Measurements from ENCODE around the gene QRICH2.
"Not testable (repeated sequence)": the region's sequence is repeated elsewhere in the genome, so short reads cannot be mapped to it uniquely, and the experiment has no call there.

Gene QRICH2

DNA sequence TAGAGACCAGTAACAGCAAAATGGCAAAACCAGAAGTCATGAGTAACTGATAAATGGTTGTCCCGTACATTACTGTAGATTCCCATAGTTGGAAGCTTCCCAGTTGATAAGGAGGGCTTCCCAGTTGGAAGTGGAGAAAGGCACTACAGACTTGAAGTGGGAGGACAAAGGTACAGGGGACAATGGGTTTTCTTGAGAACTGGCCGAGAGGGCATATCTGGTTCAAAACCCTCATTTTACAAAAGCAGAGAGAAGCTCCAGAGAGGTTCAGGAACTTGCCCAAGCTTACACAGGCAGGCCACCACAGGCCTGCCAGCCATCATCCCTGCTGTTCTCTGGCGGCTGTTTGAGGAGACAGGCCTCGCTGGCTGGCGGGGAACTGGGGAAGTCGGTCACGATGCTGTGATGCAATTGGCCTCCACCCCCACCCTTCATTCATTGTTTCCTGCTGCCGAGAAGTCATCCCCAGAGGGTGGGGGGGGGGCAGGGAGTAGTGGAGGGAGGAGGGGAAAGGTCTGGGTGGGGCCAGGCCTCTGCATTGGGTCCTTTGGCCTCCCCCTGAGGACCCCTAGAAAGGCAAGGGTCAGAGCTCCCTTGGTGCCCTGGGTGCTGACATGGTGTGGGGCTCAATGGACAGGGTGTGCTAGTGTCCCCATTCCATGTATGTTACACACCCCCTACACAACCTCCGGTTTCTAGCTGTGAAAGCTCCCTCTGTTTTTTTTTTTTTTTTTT, 39.9 kb downstream of the QRICH2 start:
- H3K4me3 ChIP-seq (ENCODE audit: low read length), result peak overlapping the region; percentile 78; the same call in 1 of the 2 replicates
- no peak for TF ChIP-seq ZNF274 (IDR thresholded peaks at IDR 0.05; ENCODE audit: low read depth, low read length)

- peak overlapping the region; percentile 78; the same call in 1 of the 2 replicates for H3K4me3 ChIP-seq (ENCODE audit: low read length)
Measured at GRCh38 chr17:76267581-76268001, 40.5 kb downstream of the QRICH2 start.

DNA sequence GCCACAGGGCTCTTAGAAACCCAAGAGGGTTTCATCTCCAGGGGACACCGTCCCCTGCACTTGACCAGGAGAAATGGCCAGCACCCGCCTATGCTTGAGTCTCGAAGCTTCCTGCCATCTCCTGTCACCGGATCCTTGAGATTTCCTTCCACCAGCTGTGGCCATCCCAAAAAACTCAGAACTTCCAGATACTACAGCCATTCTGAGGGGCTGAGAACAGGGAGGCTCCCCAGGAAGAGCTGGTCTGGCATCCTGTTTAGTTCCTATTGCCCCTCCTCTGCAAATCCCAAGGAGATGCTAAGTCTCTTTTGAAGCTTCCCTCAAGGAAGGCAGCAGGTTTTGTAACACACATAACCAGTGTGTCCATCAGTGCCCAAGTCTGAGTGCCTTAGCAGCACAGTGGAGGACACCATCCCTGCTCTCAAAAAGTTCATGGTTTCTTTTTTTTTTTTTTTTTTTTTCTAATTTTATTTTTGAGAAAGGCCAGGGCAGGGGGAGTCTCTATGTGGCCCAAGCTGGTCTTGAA, 41.0 kb downstream of the QRICH2 start:
- no peak for TF ChIP-seq ZNF274 (IDR thresholded peaks at IDR 0.05; ENCODE audit: low read depth, low read length)
- peak overlapping the region; percentile 78 for H3K4me3 ChIP-seq (ENCODE audit: low read length)

GRCh38 chr17:76266244-76266938, 41.7 kb downstream of the QRICH2 start:
- no peak for TF ChIP-seq ZNF274 (IDR thresholded peaks at IDR 0.05; ENCODE audit: low read depth, low read length)
- H3K4me3 ChIP-seq (ENCODE audit: low read length), result peak overlapping the region; percentile 78

DNA sequence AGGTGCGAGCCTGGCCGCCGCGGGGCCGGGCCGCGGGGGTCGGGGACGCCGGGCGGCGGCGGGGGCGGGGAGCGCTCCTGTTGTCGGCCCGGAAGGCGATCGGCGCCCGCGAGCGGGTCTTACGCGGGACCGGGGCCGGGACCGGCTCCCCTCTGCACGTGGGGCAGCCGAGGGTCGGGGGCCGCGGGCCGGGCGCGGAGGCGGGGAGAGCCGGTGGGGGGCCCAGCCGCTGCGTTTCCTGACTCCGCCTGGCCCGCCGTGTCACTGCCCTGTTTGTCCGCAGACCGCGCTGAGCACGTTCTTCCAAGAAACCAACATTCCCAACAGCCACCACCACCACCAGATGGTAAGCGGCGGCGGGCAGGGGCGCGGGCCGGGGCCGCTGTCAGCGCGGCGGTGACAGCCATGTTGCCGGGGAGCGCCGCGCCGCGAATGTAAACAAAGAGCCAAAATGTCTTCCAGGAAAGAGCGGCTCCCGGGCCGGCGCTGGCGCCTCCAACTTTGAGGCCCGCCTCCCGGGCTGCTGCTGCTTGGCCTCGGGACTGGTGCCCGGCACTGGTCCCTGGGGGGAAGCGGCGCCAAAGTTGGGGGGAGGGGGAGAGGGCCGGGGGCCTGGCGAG, 42.3 kb downstream of the QRICH2 start:
- peak overlapping the region; percentile 78 for H3K4me3 ChIP-seq (ENCODE audit: low read length)
- TF ChIP-seq ZNF274 (IDR thresholded peaks at IDR 0.05; ENCODE audit: low read depth, low read length), result no peak

DNA sequence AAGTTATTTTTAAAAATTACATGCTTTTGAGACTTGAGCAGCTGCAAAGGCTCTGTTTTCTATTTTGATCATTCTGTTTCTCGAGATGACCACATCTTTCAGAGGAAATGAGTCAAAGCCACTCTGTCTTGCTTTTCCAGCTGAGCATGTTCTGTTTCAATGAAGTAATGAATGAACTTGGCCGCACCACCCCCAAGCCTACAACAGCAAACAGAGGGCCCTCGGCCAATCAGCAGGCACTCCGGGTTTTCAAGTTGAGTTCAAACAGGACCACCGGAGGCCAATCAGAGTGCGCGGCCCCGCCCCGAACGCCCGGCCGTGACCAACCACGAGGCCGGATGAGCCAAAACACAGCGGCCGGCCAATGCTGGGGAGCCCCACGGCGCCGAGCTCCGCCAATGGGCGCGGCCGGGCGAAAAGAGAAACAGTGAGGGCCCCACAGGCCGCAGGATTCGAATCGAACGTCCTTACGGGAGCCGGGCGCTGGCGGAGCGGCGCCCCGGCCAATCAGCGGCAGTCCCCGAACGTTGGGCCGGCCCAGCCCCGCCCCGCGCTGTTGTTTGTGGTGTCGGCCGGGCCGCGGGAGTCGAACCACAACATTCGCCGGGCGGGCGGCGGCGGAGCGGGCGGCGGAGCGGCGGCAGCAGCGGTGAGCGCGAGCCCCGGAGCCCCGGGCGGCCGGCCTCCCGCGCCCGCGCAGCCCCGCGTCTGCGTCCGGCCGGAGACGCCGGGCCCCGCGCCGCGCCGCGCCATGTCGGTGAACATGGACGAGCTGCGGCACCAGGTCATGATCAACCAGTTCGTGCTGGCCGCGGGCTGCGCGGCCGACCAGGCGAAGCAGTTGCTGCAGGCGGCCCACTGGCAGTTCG, 43.1 kb downstream of the QRICH2 start, which contains the start of gene UBALD2:
Gene UBALD2 (plus strand): TSS at position 594 of the 869 bp plus-strand sequence. CDS start 158 bp downstream, at position 752.
- no peak for TF ChIP-seq ZNF274 (IDR thresholded peaks at IDR 0.05; ENCODE audit: low read depth, low read length)

DNA sequence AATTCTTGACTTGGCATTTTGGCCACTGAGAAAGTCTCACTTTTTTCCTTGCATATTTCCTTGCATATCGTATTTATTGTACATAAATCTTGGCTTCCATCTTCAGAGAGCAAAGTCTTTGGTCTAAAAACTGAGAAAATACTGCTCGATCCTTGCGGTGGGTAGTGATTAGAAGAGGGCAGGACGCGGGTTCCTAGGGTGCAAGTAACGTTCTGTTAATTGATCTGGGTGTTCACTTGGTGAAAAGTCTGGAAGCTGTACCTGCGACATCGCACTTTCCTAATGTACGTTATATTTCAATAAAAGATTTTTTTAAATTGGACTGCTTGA, 43.7 kb downstream of the QRICH2 start:
- no peak for TF ChIP-seq ZNF274 (IDR thresholded peaks at IDR 0.05; ENCODE audit: low read depth, low read length)
- peak overlapping the region; percentile 47; the same call in 1 of the 2 replicates for H3K4me3 ChIP-seq (ENCODE audit: low read length)

More for the DNA sequence above, 43.1 kb downstream of the QRICH2 start, which contains the start of gene UBALD2:
- H3K4me3 ChIP-seq (ENCODE audit: low read length), result peak within 1 kb of the TSS; percentile 78

GRCh38 chr17:76263896-76264295, 44.2 kb downstream of the QRICH2 start:
- peak overlapping the region; percentile 47; the same call in 1 of the 2 replicates for H3K4me3 ChIP-seq (ENCODE audit: low read length)
- TF ChIP-seq ZNF274 (IDR thresholded peaks at IDR 0.05; ENCODE audit: low read depth, low read length), result no peak

DNA sequence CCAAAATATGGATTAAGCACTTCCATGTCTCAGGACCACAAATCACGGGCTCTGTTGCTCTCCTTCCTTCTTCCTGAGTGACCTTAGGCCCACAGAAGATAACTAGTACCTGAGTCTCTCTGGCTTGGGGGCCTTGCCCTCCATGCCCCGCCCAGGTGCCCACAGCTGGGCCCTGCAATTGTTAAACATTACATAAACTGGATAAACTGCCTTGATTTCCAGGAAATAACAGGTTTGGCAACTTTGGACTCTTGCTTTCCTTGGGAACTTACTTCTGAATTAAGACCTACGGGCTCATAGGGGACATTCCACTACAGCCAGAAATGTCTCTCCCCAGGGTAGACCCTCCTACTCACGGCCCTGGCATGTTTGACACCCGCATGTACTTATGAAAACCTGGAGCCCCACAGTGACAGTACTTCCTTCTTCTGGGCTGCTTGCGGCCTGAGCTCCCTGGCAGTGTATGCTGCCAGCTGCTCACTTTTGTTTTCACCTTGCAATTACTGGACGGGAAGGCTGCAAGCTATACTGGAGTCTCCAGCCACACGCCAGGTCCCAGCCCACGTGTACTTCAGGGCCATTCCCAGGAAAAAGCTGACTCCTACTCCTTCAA, 45.2 kb downstream of the QRICH2 start:
- TF ChIP-seq ZNF274 (IDR thresholded peaks at IDR 0.05; ENCODE audit: low read depth, low read length), result no peak
- peak overlapping the region; percentile 27; the same call in 1 of the 2 replicates for H3K4me3 ChIP-seq (ENCODE audit: low read length)

GRCh38 chr17:76261421-76262215, 46.5 kb downstream of the QRICH2 start:
- no peak for TF ChIP-seq ZNF274 (IDR thresholded peaks at IDR 0.05; ENCODE audit: low read depth, low read length)
- no peak overlapping the region for H3K4me3 ChIP-seq (ENCODE audit: low read length)

DNA sequence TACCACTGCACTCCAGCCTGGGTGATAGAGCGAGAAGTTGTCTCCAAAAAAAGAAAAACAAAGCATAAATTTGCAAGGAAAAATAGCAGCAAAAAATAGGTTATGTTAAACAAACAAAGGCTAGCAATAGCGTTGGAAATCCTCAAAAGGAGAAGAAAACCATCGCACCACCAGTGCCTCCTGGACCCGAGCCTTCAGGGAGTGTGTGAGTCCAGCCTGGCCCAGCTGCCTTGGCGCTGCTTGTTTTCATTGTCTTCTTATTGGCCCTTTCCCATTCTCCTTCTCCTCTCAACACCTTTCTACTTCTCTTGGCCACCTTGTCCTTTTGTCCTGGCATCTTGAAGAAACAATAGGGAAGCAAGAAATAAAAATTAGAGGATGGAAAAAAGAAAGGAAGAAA, 47.4 kb downstream of the QRICH2 start:
- no peak overlapping the region for H3K4me3 ChIP-seq (ENCODE audit: low read length)
- no peak for TF ChIP-seq ZNF274 (IDR thresholded peaks at IDR 0.05; ENCODE audit: low read depth, low read length)

DNA sequence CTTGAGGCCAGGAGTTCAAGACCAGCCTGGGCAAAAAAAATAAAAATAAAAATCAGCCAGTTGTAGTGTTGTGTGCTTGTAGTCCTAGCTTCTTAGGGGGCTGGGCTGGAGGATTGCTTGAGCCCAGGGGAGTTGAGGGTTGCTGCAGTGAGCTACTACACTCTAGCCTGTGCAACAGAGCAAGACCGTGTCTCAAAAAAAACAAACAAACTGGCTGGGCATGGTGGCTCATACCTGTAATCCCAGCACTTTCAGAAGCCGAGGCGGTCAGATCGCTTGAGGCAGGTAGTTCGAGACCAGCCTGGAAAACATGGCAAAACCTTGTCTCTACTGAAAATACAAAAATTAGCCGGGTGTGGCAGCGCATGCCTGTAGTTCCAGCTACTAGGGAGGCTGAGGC, 47.9 kb downstream of the QRICH2 start:
- H3K4me3 ChIP-seq (ENCODE audit: low read length), result no peak overlapping the region
- TF ChIP-seq ZNF274 (IDR thresholded peaks at IDR 0.05; ENCODE audit: low read depth, low read length), result no peak

- not testable (repeated sequence) for H3K4me3 ChIP-seq (ENCODE audit: low read length)
Measured at GRCh38 chr17:76256430-76257050, 51.5 kb downstream of the QRICH2 start.

All from GM08714 (cell line).